PC-3 (cell line): ENCODE results near the gene STAT3. TPM values are rescaled to one million over a fixed set of nuclear protein-coding genes. Genes with fewer than 3 reads are reported as not detected.

Source experiments
- ATAC-seq: fragments of 200-7000 bp; cut with Tn5 transposase; 2 replicates; pipeline ENCODE4 v1.9.1; 2020; ENCODE audit warnings: mild to moderate bottlenecking, moderate library complexity
- BruUV-seq: library from RNA; stranded (reverse); fragments of 400-500 nt; replicated peaks from 2 replicates; lab custom pipeline; 2021; lab: Mats Ljungman, UMichigan
- CTCF ChIA-PET: fragments of 300-600 bp; sonication (Branson Sonifier 250); formaldehyde crosslinking; loops from one replicate; lab custom pipeline; 2022; ENCODE audit warnings: antibody characterized with exemption; lab: Charles Lee
- POLR2A ChIA-PET: fragments of 300-600 bp; sonication (Branson Sonifier 250); formaldehyde crosslinking; loops from one replicate; lab custom pipeline; 2022; ENCODE audit warnings: antibody characterized with exemption; ENCODE audit not compliant: unreplicated experiment; lab: Charles Lee
- DNase-seq: peaks from one replicate; pipeline ENCODE4 v3.0.0-alpha.2; 2015
- H2AFZ ChIP-seq: fragments of 300-600 bp; sonication (generic); 2 replicates; pipeline ENCODE4 v1.6.0; 2016; ENCODE audit warnings: antibody characterized with exemption, low read length
- H3F3A ChIP-seq: fragments of 300-600 bp; sonication (generic); one replicate; pipeline ENCODE4 v1.6.0; 2017; ENCODE audit warnings: antibody characterized with exemption, low read length, control low read depth, mild to moderate bottlenecking; ENCODE audit not compliant: unreplicated experiment
- H3K27ac ChIP-seq: fragments of 300-600 bp; sonication (generic); 2 replicates; pipeline ENCODE4 v1.5.1; 2016; ENCODE audit warnings: mild to moderate bottlenecking, low read length
- H3K27me3 ChIP-seq: fragments of 300-600 bp; sonication (generic); 2 replicates; pipeline ENCODE4 v1.6.1; 2016; ENCODE audit warnings: low read length, mixed read lengths
- H3K36me3 ChIP-seq: fragments of 300-600 bp; sonication (generic); 2 replicates; pipeline ENCODE4 v1.6.1; 2016; ENCODE audit warnings: low read depth, mixed run types, low read length, mixed read lengths
- H3K4me1 ChIP-seq: fragments of 300-600 bp; sonication (generic); 2 replicates; pipeline ENCODE4 v1.5.1; 2016; ENCODE audit warnings: low read length; ENCODE audit not compliant: insufficient read depth
- H3K4me2 ChIP-seq: fragments of 300-600 bp; sonication (generic); 2 replicates; pipeline ENCODE4 v1.6.0; 2016; ENCODE audit warnings: low read length
- H3K4me3 ChIP-seq: fragments of 300-600 bp; sonication (generic); 2 replicates; pipeline ENCODE4 v1.5.1; 2016; ENCODE audit warnings: mild to moderate bottlenecking, low read length, mixed read lengths
- H3K79me2 ChIP-seq: fragments of 300-600 bp; sonication (generic); 2 replicates; pipeline ENCODE4 v1.6.1; 2017; ENCODE audit warnings: low read length, mixed read lengths
- H3K9ac ChIP-seq: fragments of 300-600 bp; sonication (generic); 2 replicates; pipeline ENCODE4 v1.6.0; 2016; ENCODE audit warnings: mild to moderate bottlenecking, low read length
- H3K9me2 ChIP-seq: fragments of 300-600 bp; sonication (generic); replicated peaks from 2 replicates; pipeline ENCODE4 v1.6.1; 2016; ENCODE audit warnings: mixed run types, low read length, mixed read lengths
- H3K9me3 ChIP-seq: fragments of 300-600 bp; sonication (generic); 2 replicates; pipeline ENCODE4 v1.6.1; 2016; ENCODE audit warnings: low read length, mixed read lengths
- H4K20me1 ChIP-seq: fragments of 300-600 bp; sonication (generic); 2 replicates; pipeline ENCODE4 v1.6.1; 2016; ENCODE audit warnings: low read length, mixed read lengths
- CTCF ChIP-seq: fragments of 300-600 bp; sonication (generic); conservative IDR thresholded peaks from 2 replicates; pipeline ENCODE4 v1.5.1; 2017; ENCODE audit warnings: antibody characterized with exemption, low read depth, mild to moderate bottlenecking, low read length
- EZH2 ChIP-seq: fragments of 300-600 bp; sonication (generic); IDR thresholded peaks from one replicate; pipeline ENCODE4 v1.6.1; 2017; ENCODE audit warnings: antibody characterized with exemption, mild to moderate bottlenecking, low read length; ENCODE audit not compliant: unreplicated experiment
- EZH2phosphoT487 ChIP-seq: fragments of 300-600 bp; sonication (generic); IDR thresholded peaks from 2 replicates; pipeline ENCODE4 v1.6.1; 2018; ENCODE audit warnings: mild to moderate bottlenecking, antibody characterized with exemption, low read length, borderline replicate concordance
- intact Hi-C: fragments of 100-400 bp; cut with micrococcal nuclease; formaldehyde crosslinking; loops from 2 replicates; pipeline ENCODE4 v1.9.0; 2023
- total RNA-seq: library from RNA; depleted of rRNA; stranded (reverse); fragments of >200 nt; gene quantifications from 2 replicates; pipeline ENCODE4 v1.2.3, GENCODE V29; 2014

STAT3 gene
- total RNA-seq, 1 experiment from 2014 or later: not detected

- Histone ChIP-seq H3K9ac (no peak overlapping the region), H3K79me2 (no peaks in the 10 kb centered on the region), H3K4me1 (no peaks in the 10 kb centered on the region), H3K36me3 (no peaks in the 10 kb centered on the region), H4K20me1 (no peaks in the 10 kb centered on the region), H2AFZ (no peak overlapping the region), H3K27ac (no peak overlapping the region), H3K27me3 (no peaks in the 10 kb centered on the region), H3K4me3 (no peak overlapping the region), H3F3A (no peaks in the 10 kb centered on the region), H3K9me2 (no peaks in the 10 kb centered on the region), H3K9me3 (no peaks in the 10 kb centered on the region), H3K4me2 (no peak overlapping the region)
- no TSS peak for BruUV-seq
- ATAC-seq: no peak
- intact Hi-C loops: no loop called here
- ChIA-PET POLR2A (no interaction called here), CTCF (no interaction called here)
- TF ChIP-seq CTCF: no peak
- TF ChIP-seq EZH2phosphoT487: no peak
- no peak for TF ChIP-seq EZH2
- DNase-seq: no peak
Measured at GRCh38 chr17:42406615-42407288, 18.5 kb upstream of the STAT3 start.

GRCh38 chr17:42405963-42406495 is 17.8 kb upstream of the STAT3 start:
- Histone ChIP-seq H3K27me3 (no peaks in the 10 kb centered on the region), H3K9ac (no peak overlapping the region), H3F3A (no peaks in the 10 kb centered on the region), H3K9me3 (no peaks in the 10 kb centered on the region), H3K9me2 (no peaks in the 10 kb centered on the region), H4K20me1 (no peaks in the 10 kb centered on the region), H3K36me3 (no peaks in the 10 kb centered on the region), H2AFZ (no peak overlapping the region), H3K4me3 (no peak overlapping the region), H3K79me2 (no peaks in the 10 kb centered on the region), H3K27ac (no peak overlapping the region), H3K4me1 (no peaks in the 10 kb centered on the region), H3K4me2 (no peak overlapping the region)
- CTCF ChIA-PET: no interaction called here
- TF ChIP-seq EZH2phosphoT487: no peak
- TF ChIP-seq CTCF: no peak
- no peak for TF ChIP-seq EZH2
- BruUV-seq: no TSS peak
- DNase-seq (no peak), ATAC-seq (no peak)
- intact Hi-C loops: no loop called here
- POLR2A ChIA-PET: no interaction called here

GRCh38 chr17:42405076-42405475 is 16.8 kb upstream of the STAT3 start:
- intact Hi-C loops: no loop called here
- ATAC-seq (no peak), DNase-seq (no peak)
- CTCF ChIA-PET: no interaction called here
- H3K9me2 ChIP-seq: no peaks in the 10 kb centered on the region
- H3K4me3 ChIP-seq: no peak overlapping the region
- no peak overlapping the region for H2AFZ ChIP-seq
- H3K36me3 ChIP-seq: no peaks in the 10 kb centered on the region
- no peaks in the 10 kb centered on the region for H3K27me3 ChIP-seq
- H3K27ac ChIP-seq: no peak overlapping the region
- no peaks in the 10 kb centered on the region for H3K4me1 ChIP-seq
- no TSS peak for BruUV-seq
- no peaks in the 10 kb centered on the region for H3K79me2 ChIP-seq
- no peaks in the 10 kb centered on the region for H3K9me3 ChIP-seq
- H3K4me2 ChIP-seq: no peak overlapping the region
- H3F3A ChIP-seq: no peaks in the 10 kb centered on the region
- H4K20me1 ChIP-seq: no peaks in the 10 kb centered on the region
- POLR2A ChIA-PET: no interaction called here
- H3K9ac ChIP-seq: no peak overlapping the region
- TF ChIP-seq EZH2phosphoT487: no peak
